HG02870 (cell line): ENCODE data around the gene RPL37A.

Experiments used
- ATAC-seq: cut with Tn5 transposase; IDR thresholded peaks from one replicate; pipeline ENCODE4 v1.9.1; 2021; ENCODE audit warnings: mild to moderate bottlenecking, moderate library complexity; ENCODE audit not compliant: unreplicated experiment

Gene RPL37A

DNA sequence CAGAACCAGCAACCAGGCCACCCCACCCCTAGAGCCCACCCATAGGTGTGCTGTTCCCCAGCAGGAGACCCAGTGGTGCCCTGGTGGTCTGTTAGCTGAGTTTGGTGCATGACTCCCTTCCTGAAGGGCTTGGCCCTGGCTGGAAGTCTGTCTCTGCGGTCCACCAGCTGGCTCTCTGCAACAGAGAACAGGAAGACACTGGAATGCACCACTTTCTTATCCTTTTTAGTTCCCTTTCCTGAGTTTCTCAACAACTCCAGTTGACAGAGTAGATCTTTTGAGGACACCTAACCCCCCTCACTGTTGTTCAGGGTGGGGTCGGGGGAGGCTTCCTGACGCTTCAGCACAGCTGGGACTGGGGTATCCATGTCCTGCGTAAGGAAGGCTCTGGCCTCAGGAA lies 11.9 kb upstream of the RPL37A start:
- ATAC-seq, result no peak

DNA sequence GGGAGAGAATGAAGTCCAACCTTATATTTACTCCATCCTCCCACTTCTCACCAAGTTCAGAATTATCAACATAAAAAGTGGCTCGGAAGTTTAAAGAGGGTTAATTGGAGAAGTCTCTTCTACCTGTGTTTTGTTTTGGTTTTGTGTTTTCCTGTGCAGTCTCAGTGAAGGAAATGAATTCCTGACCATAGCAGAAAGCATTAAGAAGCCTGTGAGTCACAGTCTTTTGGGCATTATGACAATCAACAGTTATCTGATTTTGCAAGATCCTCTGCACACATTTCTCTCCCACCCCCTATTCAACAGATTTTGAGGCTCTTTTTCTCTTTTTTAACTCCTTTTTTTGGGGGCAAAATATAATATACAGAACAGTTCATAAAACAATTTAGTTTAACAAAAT lies 8.6 kb upstream of the RPL37A start:
- ATAC-seq, result no peak

DNA sequence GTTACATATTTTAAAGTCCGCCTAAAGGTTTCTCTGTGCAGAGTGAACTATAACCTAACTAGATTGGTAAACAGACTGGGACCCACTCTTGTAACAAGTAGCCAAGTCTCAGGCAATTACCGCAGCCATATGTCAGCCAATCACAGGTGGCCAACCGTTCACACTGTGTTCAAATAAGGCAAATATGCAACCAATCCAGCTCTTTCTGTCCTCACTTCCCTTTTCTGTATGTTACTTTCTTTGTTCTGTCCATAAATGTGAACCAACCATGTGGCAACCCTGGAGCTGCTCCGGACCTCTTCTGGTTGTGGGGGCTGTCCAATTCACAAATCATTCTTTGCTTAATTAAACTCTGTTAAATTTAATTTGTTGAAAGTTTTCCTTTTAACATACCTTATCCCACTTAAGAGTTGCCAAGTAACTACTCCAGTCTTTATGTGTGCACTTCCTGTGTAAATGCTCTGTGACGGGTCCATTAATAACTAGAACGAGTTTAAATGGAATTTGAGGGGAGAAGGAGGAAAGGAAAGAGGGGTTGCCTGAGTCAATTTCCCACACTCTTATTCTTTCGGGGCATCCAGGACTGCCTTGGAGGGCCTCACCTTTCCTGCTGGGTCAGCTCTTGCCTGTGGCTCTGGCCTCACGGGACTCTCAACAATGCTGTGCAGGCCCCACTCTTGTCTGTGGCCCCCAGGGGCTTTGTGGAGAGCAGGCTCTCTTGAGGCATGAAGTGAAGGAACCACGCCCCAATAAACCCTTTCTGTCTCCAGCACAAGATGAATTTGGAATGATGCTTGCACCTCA lies 6.6 kb upstream of the RPL37A start:
- ATAC-seq, result peak; percentile 66

DNA sequence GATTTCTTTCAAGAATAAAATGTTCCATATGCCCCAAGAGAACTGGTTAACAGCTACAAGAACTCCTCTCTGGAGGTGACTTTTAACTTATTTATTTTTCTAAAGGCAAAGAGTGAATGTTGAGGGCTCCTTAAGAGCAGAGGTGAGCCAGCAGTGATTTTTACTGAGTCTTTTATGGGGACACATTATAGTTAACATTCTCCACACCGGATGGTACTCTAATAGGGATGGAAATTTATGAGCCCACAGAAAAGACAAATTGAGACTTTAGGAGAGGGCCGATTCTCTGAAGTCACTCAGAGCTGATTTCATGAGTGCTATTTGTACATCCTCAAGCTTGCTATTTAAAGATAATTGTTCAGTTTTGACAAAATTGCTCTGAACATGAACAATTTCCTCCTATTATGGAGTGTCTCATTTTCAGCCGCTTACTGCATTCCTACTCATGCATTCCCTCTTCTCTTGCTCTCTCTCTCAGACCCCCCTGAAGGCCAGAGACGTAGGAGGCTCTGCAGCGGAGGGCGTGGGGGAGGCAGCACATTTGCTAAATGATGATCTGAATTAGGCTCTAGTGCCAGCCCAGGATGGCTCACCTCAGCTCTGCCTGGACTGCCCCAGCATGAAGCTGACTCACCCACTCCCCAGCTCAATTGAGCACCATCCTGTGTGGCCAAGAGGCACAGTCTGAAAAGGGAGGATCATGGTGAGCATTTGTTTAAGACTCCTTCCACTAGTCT lies 5.9 kb upstream of the RPL37A start:
- ATAC-seq, result no peak

DNA sequence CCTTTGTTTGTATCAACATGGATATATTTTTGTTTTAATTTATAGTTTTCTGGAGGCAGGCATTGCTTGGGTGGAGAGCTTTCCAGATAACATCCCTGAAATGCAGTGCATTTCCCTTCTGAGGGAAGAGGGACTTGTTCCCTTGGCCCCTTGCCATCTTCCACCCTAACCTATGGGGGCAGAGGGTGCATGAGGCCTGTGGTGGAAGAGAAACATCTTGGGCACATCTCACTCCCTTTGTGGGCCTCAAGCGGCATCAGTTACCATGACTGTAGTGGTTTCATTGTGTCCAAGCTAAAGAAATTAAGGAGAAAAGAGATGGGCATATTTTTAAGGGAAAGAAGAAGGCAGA lies 5.3 kb upstream of the RPL37A start:
- no peak for ATAC-seq

DNA sequence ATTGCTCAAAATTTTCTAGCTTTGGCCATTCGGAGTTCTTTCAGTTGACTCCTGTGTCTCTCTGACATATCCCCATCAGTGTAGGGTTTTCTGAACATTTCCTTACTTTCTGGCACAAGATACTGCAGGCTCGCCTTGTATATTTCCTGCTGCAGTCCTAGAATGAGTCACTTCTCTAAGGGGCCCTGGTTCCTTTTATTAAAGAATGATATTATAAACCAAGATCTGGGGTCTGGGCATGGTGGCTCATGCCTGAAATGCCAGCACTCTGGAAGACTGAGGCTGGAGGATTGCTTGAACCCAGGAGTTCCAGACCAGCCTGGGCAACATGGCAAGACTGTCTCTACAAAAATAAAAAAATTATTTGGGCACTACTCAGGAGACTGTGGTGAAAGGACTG lies 3.0 kb upstream of the RPL37A start:
- ATAC-seq, result no peak

DNA sequence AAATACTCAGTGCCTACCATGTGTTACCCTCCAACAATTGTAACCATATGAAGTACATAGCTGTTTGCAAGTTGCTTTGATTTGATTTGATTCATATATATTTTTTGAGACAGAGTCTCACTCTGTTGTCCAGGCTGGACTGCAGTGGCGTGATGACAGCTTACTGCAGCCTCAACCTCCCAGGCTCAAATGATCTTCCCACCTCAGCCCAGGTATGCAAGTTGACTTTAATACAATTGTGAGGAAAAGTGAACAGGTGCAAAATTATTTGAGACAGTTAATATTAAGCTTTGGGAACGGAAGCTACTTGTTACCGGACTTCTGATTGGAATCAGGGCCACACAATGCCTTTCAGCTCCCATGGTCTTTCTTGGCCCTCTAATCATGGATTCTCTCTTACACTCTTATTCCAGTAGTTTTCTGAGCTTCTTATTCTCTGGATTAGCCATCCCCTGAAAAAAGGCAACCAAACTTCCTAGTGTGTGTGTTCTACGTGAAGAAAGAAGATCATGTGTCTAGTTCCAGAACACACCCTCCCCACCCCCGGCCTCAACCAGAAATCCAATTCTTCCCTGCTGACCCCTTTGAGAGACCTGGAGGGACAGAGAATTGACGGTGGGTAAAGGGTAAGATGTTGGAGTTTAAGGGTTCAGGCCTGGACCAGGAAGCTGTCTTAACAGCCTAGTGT lies 1.1 kb upstream of the RPL37A start:
- no peak for ATAC-seq

DNA sequence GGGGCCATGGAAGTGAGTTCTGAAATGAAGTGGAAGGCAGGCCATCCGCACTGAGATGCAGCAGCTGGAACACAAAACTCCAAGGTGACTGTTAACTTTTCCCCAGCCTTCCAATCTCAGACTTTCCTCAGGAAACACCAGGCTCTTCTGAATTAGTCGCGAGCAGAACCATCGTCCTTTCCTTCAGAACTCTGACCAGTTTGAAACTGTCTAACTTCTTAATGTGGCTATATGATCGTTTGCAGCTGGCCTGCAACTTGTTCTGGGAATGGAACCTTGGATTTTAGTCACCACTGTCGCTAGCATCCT lies 620 bp upstream of the RPL37A start:
- ATAC-seq, result no peak

DNA sequence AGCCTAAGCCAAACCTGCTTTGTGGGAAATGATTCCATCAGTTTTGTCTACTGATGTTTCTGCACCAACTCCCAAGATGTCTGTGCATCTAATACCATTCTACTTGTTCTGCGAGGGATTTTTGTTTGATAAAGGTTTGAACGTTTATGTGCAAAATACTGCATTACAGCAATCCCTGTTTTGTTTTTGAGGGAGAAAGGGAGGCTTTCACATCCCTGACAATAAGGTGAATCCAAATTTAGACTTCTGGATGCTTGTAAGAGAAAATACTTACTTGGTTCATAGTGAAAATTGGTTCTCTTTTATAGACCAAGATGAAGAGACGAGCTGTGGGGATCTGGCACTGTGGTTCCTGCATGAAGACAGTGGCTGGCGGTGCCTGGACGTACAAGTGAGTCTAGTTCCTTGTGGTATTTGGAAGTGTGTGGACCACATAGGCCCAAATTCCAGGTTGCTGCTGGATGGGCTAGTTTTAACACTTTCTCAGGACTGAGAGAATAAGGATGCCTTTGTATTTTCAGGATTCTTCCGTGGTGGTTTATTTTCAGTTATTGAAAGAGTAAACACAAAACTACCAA lies 1.1 kb downstream of the RPL37A start:
- ATAC-seq, result no peak

DNA sequence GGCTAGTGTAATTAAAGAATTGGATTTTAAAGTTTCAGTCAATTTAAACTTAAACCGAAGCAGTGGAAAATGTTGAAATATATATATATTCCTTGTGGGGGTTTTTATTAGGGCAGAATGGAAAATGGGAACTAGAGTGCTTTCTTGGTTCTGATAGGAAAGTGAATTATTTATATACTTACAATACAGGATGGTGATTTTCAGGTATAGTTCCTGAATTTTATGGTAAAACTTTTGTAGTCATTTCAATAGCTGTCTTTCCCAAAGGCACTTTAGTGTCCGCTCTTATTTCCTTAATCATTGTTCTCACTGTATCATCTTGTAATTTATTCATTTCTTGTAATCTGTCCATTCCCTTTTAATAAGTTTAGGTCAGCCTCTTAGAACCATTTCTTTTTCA lies 1.9 kb downstream of the RPL37A start:
- ATAC-seq, result no peak

DNA sequence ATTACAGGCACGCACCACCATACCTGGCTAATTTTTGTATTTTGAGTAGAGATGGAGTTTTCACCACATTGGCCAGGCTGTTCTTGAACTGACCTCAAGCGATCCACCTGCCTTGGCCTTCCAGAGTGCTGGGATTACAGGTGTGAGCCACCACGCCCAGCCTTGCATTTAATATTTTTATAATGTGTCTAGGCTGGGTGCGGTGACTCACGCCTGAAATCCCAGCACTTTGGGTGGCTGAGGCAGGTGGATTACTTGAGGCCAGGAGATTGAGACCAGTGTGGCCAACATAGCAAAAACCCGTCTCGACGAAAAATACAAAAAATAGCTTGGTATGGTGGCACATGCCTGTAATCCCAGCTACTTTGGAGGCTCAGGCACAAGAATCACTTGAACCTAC lies 3.2 kb downstream of the RPL37A start:
- ATAC-seq, result no peak

DNA sequence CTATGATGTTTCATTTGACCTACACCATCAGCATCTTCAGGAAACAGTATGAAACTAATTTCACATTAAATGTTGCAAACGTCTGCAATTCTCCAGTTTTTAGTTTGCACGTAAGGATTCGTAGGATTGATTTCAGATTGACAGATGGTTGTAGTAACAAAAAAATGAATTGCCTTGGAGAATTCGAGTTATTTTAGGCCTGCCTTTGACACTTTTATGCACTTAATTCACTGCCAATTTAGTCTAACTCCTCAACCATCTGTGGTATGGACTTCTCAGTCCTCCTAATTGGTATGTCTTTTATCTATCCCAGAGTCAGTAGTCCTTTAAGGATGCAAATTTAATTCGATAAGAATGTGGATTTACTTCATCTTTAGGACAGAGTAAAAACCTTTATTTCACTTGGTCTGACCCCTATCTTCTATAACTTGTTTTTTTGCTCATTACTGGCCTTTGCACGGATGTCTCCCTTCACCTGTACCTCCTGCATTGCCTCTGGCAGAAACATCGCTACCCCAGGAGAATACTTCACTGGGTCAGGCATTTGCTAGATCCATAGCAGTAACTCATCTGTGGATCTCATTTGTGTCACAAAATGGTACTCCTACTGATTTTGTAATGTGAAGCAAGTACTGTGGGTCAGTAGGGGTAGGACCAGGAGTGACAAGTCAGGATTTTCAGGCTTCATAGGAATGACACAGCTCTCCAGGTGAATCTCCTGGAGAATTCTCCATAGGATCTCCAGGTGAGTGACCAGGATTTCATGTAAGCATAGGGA lies 3.9 kb downstream of the RPL37A start:
- no peak for ATAC-seq

DNA sequence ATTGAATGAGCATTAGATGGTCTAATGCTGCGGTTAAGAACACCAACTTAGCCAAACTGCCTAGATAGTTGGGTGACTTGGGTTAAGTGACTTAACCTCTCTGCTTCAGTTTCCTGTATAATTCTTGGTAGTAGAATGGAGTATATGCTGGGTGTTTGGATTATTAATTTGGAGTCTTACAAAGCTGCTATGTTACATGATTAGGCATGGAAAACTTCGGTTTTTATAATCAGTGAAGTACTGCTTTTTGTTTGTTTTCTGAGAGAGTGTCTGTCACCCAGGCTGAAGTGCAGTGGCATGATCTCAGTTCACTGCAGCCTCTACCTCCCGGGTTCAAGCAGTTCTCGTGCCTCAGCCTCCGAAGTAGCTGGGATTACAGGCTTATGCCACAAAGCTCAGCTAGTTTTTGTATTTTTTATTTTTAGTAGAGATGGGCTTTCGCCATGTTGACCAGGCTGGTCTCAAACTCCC lies 4.5 kb downstream of the RPL37A start:
- ATAC-seq, result no peak

DNA sequence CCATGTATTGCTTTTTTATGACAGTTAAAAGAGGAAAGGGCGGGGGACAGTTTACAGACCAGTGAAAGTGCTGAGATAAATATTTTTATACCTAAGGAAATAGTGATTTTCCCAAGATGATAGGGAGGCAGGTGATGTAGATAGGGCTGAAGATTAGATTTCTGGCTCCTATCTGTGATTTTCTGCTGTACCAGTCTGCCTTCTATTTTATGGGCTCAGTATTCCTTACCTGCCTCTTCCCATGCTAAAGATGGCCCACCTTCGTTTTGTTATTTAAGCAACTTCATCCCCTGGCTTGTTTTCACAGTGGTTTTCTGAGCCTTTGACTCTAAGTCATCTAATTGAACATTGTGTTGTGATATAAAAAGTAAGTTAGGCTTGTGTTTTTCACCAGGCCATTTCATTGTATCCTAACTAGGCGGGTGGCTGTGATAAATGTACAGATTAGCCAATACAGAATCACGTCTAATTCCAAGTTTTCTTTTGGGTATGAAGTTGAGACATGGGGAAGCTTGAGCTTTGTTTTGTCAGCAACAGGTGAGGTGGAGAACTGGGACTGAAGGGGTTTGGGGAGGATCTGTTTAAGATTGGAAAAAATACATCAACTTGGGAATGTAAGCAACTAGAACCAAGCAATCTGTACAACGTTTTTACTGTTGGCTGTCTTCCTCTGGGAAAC lies 5.2 kb downstream of the RPL37A start:
- no peak for ATAC-seq

DNA sequence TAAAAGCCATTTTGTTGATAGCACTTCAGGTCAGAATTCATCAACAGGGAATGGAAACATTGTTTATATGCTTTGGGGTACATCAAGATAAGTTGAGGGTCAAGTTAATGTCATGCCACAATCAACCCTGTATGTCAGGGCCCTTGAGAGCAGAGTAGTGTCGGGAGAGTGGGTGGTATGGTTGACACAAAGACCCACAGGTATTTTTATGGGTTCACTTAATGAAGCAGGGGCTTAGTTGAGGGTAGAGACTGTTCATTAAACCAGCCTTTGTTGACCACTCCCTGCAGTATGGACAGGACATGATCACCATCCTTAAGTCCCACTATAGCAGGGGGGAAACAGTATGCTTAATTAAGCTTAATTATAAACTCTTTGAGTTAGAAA lies 5.7 kb downstream of the RPL37A start:
- no peak for ATAC-seq

DNA sequence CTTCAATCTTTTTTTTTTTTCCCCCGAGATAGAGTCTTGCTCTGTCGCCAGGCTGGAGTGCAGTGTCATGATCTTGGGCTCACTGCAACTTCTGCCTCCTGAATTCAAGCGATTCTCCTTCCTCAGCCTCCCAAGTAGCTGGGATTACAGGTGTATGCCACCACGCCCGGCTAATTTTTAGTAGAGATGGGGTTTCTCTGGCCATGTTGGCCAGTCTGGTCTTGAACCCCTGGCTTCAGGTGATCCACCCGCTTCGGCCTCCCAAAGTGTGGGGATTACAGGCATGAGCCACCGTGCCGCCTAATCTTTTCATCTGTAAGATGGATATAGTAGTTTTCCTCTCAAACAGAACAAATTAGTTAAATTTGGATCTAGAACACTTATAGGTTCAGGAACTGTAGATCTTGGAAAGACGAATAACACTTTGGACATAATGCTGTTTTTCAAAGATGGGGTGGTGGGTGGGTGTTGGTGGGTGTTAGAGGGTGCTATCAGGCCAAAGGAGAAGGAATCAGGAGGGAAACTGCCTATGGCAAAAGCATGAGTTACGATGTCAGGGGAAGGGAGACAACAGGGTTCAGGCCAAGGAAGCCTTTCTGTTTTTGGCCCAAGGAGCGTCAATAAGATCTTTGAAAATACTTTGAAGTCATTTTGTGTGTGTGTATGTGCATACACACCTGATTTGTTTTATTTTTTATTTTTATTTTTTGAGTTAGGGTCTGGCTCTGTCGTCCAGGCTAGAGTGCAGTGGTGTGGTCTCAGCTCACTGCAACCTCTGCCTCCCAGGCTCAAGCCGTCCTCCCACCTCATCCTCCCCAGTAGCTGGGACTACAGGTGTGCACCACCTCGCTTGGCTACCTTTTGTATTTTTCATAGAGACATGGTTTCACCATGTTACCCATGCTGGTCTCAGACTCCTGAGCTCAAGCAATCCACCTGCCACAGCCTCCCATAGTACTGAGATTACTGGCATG lies 6.8 kb downstream of the RPL37A start:
- no peak for ATAC-seq

DNA sequence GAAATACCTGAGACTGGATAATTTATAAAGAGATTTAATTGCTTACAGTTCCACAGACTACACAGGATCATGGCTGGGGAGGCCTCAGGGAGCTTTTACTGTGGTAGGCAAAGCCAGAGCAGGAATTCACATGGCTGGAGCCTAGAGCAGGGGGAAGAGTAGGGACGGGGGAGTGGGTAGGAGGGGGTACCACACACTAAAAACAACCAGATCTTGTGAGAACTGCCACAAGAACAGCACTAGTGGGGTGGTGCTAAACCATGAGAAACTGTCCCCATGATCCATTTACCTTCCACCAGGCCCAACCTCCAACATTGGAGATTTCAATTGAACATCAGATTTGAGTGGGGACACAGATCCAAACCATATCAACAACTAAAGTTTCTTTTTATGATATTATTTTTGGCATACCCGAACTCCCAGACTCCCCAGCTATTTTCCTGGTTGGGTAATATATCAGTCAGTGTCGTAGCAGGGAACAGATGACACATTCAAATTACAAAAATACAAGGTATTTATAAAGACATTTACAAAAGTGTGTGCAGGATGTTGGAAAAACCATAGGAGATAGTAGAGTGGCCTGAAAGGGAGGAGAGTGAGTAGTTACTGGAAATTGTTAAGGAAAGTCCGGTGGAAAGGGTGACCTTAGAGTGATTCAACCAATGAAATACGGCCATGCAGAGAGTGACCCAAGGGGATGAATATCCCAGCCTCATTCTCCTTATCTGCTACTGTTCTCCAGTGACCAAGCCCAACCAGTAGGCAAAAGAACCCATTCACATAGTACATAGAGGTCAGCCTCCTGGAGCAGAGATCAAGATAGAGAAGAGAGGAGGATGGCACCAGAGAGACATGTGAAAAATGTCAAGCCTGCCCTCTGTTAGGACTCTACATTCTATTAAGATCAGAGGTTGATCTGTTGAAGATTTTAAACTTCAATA lies 8.8 kb downstream of the RPL37A start:
- no peak for ATAC-seq

DNA sequence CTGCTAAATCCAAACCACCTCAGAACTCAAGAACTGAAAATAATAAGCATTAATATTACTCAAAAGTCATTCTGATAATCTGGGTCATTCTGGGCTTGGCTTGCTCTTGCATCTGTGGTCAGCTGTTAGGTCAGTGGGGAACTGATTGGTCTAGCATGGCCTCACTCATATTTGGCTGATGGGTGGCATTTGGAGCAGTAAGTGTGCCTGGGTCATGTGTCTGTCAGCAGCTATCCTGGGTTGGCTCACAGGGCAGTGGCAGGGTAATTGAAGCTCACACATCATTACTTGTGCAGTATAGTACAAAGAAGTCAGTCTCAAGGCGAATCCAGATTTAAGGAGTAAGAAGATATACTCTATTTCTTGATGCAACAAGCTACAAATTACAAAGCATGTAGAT lies 9.6 kb downstream of the RPL37A start:
- no peak for ATAC-seq
